HG03175 (cell line): Measurements from ENCODE around the gene NYAP2.

Source experiments
- ATAC-seq: cut with Tn5 transposase; IDR thresholded peaks from one replicate; pipeline ENCODE4 v1.9.1; 2021; ENCODE audit warnings: mild to moderate bottlenecking, moderate library complexity; ENCODE audit not compliant: unreplicated experiment

NYAP2 gene

GRCh38 chr2:225693259-225693658 is 293.7 kb downstream of the NYAP2 start:
- no peak for ATAC-seq

- ATAC-seq: no peak
Measured at GRCh38 chr2:225694664-225695063, 295.2 kb downstream of the NYAP2 start.

DNA sequence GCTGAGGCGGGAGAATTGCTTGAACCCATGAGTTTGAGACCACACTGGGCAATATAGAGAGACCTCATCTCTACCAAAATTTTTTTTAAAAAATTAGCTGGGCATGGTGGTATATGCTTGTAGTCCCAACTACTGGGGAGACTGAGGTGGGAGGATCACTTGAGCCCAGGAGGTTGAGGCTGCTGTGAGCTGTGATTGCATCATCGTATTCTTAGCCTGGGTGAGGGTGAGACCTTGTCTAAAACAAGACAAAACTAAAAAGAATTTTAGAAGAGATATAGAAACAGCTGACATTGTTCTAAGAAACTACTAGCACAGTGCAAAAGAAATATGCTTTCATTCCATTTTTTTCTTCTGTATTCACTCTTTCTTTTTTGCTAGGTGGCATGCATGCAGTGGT is 298.4 kb downstream of the NYAP2 start:
- ATAC-seq: no peak
